Measurements from ENCODE around the gene SLC50A1.

SLC50A1 gene, protein sequence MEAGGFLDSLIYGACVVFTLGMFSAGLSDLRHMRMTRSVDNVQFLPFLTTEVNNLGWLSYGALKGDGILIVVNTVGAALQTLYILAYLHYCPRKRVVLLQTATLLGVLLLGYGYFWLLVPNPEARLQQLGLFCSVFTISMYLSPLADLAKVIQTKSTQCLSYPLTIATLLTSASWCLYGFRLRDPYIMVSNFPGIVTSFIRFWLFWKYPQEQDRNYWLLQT

DNA sequence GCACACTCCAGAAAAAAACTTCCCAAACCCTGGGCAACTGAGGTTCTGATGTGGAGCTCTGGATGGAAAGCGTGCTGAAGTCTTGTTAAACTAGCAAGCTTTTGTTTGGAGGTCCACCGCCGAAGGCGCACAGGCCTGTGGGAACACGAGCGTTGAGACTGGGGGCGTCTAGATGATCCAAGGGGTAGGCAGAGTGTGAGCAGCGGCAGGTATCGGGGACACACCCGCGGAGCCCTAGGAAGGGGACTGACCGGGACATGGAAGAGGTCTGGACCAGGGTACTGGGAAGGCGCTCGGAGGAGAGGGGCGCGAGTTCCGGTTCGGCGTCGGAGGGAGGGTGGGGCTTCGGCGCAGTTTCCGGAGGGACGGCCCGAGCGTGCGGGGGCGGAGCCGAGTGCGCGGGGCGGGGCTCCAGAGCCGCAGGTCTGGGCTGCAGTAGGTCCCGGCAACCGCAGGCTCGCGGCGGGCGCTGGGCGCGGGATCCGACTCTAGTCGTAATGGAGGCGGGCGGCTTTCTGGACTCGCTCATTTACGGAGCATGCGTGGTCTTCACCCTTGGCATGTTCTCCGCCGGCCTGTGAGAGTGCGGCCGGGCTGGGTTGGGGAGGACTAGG lies at the start of gene SLC50A1:
TSS of gene SLC50A1 (plus strand) at position 438 of the 614 bp plus-strand sequence. CDS start at position 498, 60 bp downstream.
- H3K27ac ChIP-seq, result peak within 1 kb of the TSS; percentile 100
- peak; percentile 40; the same call in 1 of the 2 replicates for TF ChIP-seq CTCF (conservative IDR thresholded peaks at IDR 0.05)

- peak overlapping the region; percentile 81 for H3K27ac ChIP-seq
- TF ChIP-seq CTCF (conservative IDR thresholded peaks at IDR 0.05), result peak; percentile 96
Observed at GRCh38 chr1:155086128-155086741, 49.4 kb upstream of the SLC50A1 start.

DNA sequence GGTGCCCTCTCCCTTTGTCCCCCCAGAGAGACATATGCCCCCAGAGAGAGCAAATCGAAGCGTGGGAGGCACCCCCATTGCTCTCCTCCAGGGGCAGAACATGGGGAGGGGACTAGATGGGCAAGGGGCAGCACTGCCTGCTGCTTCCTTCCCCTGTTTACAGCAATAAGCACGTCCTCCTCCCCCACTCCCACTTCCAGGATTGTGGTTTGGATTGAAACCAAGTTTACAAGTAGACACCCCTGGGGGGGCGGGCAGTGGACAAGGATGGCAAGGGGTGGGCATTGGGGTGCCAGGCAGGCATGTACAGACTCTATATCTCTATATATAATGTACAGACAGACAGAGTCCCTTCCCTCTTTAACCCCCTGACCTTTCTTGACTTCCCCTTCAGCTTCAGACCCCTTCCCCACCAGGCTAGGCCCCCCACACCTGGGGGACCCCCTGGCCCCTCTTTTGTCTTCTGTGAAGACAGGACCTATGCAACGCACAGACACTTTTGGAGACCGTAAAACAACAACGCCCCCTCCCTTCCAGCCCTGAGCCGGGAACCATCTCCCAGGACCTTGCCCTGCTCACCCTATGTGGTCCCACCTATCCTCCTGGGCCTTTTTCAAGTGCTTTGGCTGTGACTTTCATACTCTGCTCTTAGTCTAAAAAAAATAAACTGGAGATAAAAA lies 48.7 kb upstream of the SLC50A1 start:
- H3K27ac ChIP-seq, result no peak overlapping the region
- TF ChIP-seq CTCF (conservative IDR thresholded peaks at IDR 0.05), result no peak

DNA sequence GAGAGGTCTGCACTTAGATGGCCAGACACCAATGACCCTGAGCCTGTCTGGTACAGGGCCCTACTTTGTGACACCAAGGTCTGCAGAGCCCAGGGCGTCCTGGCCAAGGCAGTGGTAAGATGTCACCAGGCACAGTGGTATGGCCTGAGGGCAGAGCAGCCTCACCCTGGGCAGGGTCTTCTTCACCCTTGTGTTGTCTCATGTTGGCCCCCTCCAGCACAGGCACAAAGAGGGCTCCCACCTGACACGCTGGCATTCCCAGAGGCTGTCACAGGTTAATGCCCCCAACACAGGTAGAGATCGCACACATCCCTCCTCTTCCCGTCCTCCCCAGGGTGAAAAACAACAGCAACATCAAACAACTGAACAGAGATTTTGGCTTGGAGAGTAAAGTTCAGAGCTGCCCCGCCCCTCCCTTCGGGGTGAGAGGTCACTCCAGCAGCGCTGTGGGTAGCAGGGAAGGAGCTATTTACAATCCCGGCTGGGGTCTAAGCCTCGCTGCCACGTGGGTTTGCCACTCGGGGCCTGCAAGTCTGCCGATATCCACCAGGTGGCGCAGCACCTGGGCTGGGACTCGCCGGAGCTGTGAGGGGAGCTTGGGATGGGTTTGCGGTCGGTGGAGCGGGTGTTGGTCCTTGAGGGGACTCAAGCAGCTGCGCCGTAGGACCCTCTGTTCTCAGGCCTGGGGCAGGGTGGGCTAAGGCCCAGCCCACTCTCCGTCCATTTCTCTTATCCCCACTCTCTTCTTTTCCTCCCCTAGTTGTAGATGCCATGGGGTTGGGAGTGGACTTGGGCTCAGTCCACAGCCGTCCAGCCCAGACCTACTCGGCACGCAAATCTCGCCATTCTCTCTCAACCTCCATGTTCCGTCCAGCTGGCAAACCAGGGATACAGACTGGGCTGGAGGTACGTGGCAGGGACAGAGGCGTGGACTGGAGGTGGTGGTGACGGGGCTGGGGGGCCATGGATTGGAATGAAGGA lies 44.3 kb upstream of the SLC50A1 start:
- H3K27ac ChIP-seq, result no peak overlapping the region
- peak; percentile 97 for TF ChIP-seq CTCF (conservative IDR thresholded peaks at IDR 0.05)

GRCh38 chr1:155092131-155092530 lies 43.5 kb upstream of the SLC50A1 start:
- H3K27ac ChIP-seq, result no peak overlapping the region

DNA sequence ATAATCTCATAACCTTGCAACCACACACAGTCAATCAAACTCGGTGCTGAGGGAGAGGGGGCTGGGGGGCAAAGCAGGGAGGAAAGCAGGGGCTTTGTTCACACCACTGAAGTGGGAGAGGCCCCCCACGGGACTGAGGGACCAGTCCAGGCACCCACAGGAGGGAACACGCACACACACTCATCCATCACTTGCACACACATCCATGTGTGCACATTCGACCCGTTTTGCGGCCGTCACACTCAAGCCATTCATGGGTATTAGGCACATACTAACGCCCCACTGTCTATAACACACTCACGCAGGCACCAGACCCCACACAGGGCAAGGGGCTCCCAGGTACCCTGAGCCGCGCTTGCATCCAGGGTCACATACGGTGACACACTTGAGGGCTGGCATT lies 43.0 kb upstream of the SLC50A1 start:
- no peak overlapping the region for H3K27ac ChIP-seq
- no peak for TF ChIP-seq CTCF (conservative IDR thresholded peaks at IDR 0.05)

More at GRCh38 chr1:155092131-155092530, 43.5 kb upstream of the SLC50A1 start:
- no peak for TF ChIP-seq CTCF (conservative IDR thresholded peaks at IDR 0.05)

All from VCaP (cell line).